K562 (cell line): ENCODE results near the gene DCAF11. TPM values are rescaled to one million over a fixed set of nuclear protein-coding genes. Genes with fewer than 3 reads are reported as not detected.

ENCODE experiments used
- HDAC1 ChIP-seq, 2 experiments: fragments of 450-650 bp; IDR thresholded peaks; 2 replicates each; pipeline ENCODE4 v1.6.1; 2016 to 2017; ENCODE audit warnings: inconsistent platforms in 1 of 2, mild to moderate bottlenecking in 1 of 2, moderate library complexity in 1 of 2
- HMG20A ChIP-seq: fragments of 450-650 bp; formaldehyde crosslinking; conservative IDR thresholded peaks from 2 replicates; pipeline ENCODE4 v1.4.0; 2020; ENCODE audit warnings: mild to moderate bottlenecking, mixed read lengths
- HMGN3 ChIP-seq: IDR thresholded peaks from 2 replicates; pipeline ENCODE4 v1.6.1; 2011; ENCODE audit warnings: borderline replicate concordance, low read depth, mild to moderate bottlenecking, mixed read lengths, low read length; ENCODE audit not compliant: insufficient read length; ENCODE audit errors: extremely low read depth
- MCM7 ChIP-seq, 2 experiments: fragments of 450-650 bp; IDR thresholded peaks; 2 replicates each; pipeline ENCODE4 v1.6.1; 2016 to 2018
- MEF2D ChIP-seq: conservative IDR thresholded peaks from 2 replicates; pipeline ENCODE4 v1.6.1; 2016; ENCODE audit warnings: low read depth, missing genetic modification characterization, missing compliant biosample characterization
- NR2F6 ChIP-seq: fragments of 450-650 bp; formaldehyde crosslinking; IDR thresholded peaks from 2 replicates; pipeline ENCODE4 v1.4.0; 2020; ENCODE audit warnings: mild to moderate bottlenecking
- PTTG1 ChIP-seq: fragments of 450-650 bp; IDR thresholded peaks from 2 replicates; pipeline ENCODE4 v1.6.1; 2016; ENCODE audit warnings: low read depth, mild to moderate bottlenecking, missing genetic modification characterization, missing compliant biosample characterization
- SMAD4 ChIP-seq: fragments of 250-450 bp; sonication (Bioruptor Pico); conservative IDR thresholded peaks from 2 replicates; pipeline ENCODE4 v1.8.0; 2021; ENCODE audit warnings: inconsistent platforms, mild to moderate bottlenecking, moderate library complexity
- ZBTB1 ChIP-seq: sonication (generic); formaldehyde crosslinking; IDR thresholded peaks from 2 replicates; pipeline ENCODE4 v1.8.1; 2023; ENCODE audit warnings: missing genetic modification reagents, low read depth, mild to moderate bottlenecking, borderline replicate concordance
- polyA plus RNA-seq, 8 experiments: library from polyadenylated mRNA; depleted of rRNA in 4 of 8; stranded (reverse) in 5 of 8; unstranded in 3 of 8; fragments of >200 nt; fragmentation: Nextera tagmentation in 2 of 8; fragmentation: Illumina TruSeq in 1 of 8; extraction: Ambion mirVana in 2 of 8; extraction: Trizol in 1 of 8; gene quantifications; 2 replicates each; pipeline versions ENCODE4 v1.2.1 to v1.2.3, GENCODE V29; 2011 to 2014; ENCODE audit warnings: inconsistent platforms in 1 of 8, missing spikeins in 1 of 8
- total RNA-seq, 7 experiments: library from RNA; depleted of rRNA in 6 of 7; stranded (reverse); fragments of >200 nt in 6 of 7; fragmentation: Illumina TruSeq in 2 of 7; extraction: Trizol in 2 of 7; gene quantifications; 2 replicates each; pipeline versions ENCODE4 v1.2.1 to v1.2.3, GENCODE V29; 2011 to 2021; ENCODE audit warnings: low replicate concordance in 1 of 7
- TF ChIP-seq, protein P1 (sequence below): fragments of 250-450 bp; sonication (Bioruptor Pico); IDR thresholded peaks from 2 replicates; pipeline ENCODE4 v1.5.1; 2021; ENCODE audit warnings: mild to moderate bottlenecking

The DCAF11 gene
- total and polyA plus RNA-seq, 9 of the 15 experiments (the other 6 are each of a cell fraction or from before 2014, with no cell fraction given), result 8.5 to 46.2 (median 36.4) TPM

DNA sequence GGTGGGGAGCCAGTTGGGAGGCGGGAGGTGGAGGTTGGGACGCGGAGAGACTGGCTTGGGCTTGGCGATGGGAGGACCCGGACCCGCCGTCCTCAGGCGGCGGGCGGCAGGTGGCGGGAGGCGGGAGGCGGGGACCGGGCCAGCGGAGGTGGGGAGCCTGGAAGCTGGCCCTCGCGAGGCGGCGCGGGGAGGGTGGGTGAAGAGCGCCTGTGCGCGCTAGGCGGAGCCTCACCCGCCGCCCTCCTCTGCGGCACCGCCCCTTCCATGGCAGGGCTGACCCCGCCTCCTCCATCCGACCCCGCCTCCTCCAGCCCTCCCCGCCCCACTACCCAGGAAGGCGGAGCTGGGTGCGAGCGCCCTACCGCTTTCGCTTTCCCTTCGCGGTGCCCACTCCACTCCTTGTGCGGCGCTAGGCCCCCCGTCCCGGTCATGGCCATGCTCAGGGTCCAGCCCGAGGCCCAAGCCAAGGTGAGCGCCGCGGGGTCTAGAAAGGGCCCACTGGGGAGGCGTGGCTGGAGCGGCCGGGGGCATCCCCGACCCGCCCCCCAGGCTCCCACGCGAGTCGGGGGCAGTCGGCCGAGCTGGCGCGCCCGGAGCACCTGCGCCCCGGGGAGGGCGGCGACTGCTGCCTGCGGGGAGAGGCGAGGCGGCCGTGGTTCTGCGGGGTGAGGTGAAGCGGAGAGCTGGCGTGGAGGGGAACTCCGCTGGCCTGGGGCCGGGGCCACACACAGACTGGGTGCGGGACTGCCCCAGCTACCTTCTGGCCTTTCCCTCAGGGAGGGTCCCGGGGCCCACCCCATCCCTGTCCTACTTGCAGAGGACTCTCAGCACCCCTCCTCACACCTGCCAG, 21.5 kb downstream of the DCAF11 start, which contains the start of gene PSME1 (continued):
- TF ChIP-seq HDAC1 (IDR thresholded peaks at IDR 0.05) (peak in 1 of 2 experiments; percentile 41; a peak in 2 of 4 replicates), SMAD4 (CRISPR knock-in tag) (no peak), HMGN3 (peak; percentile 26), MCM7 (IDR thresholded peaks at IDR 0.05) (no peak), ZBTB1 (no peak), PTTG1 (tag) (no peak), NR2F6 (CRISPR knock-in tag) (no peak), HMG20A (CRISPR knock-in tag) (no peak), MEF2D (tag) (no peak)
- TF ChIP-seq, protein P1, sequence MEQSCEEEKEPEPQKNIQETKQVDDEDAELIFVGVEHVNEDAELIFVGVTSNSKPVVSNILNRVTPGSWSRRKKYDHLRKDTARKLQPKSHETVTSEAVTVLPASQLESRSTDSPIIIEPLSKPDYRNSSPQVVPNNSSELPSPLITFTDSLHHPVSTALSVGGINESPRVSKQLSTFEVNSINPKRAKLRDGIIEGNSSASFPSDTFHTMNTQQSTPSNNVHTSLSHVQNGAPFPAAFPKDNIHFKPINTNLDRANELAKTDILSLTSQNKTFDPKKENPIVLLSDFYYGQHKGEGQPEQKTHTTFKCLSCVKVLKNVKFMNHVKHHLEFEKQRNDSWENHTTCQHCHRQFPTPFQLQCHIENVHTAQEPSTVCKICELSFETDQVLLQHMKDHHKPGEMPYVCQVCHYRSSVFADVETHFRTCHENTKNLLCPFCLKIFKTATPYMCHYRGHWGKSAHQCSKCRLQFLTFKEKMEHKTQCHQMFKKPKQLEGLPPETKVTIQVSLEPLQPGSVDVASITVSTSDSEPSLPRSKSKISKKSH (CRISPR knock-in tag), result no peak
- TF ChIP-seq, all 486 proteins: peak for 41
